Measurements from ENCODE around the gene CNOT11. TPM values are rescaled to one million over a fixed set of nuclear protein-coding genes. Genes with fewer than 3 reads are reported as not detected.

The CNOT11 gene
- total and polyA plus RNA-seq, 2 of the 13 experiments (the other 11 are each of a cell fraction or from before 2014, with no cell fraction given): 114 to 209 TPM

GRCh38 chr2:101234169-101234938 is 18.3 kb upstream of the CNOT11 start (continued):
- peak; percentile 15; the same call in 1 of the 2 replicates for TF ChIP-seq ZBTB33 (CRISPR knock-in tag; IDR thresholded peaks at IDR 0.05)
- TF ChIP-seq ZNF280D (CRISPR knock-in tag; IDR thresholded peaks at IDR 0.05): peak; percentile 80
- TF ChIP-seq ZNF792 (CRISPR knock-in tag; IDR thresholded peaks at IDR 0.05): 0 out of 2 replicates have a peak, but pooled peaks have one; percentile 22
- TF ChIP-seq PAWR (CRISPR knock-in tag; IDR thresholded peaks at IDR 0.05; ENCODE audit: borderline replicate concordance): no peak
- no peak for TF ChIP-seq ZBTB1 (CRISPR knock-in tag; IDR thresholded peaks at IDR 0.05; ENCODE audit: borderline replicate concordance)
- TF ChIP-seq HNRNPLL (IDR thresholded peaks at IDR 0.05; ENCODE audit: low read depth, low read length, poor library complexity, severe bottlenecking): no peak
- TF ChIP-seq EZH2 (conservative IDR thresholded peaks at IDR 0.05; ENCODE audit: low read depth, low read length): no peak
- no peak; the same call in 1 of the 2 replicates for TF ChIP-seq ZFY (CRISPR knock-in tag; IDR thresholded peaks at IDR 0.05)
- no peak for TF ChIP-seq RBM39 (IDR thresholded peaks at IDR 0.05; ENCODE audit: low read depth, low read length, poor library complexity, severe bottlenecking)
- TF ChIP-seq ZNF136 (CRISPR knock-in tag; IDR thresholded peaks at IDR 0.05; ENCODE audit: low read depth): no peak
- TF ChIP-seq NCOA2 (CRISPR knock-in tag; IDR thresholded peaks at IDR 0.05): peak; percentile 77; the same call in 1 of the 2 replicates
- peak; percentile 78 for TF ChIP-seq CEBPG (CRISPR knock-in tag; IDR thresholded peaks at IDR 0.05)
- TF ChIP-seq ZNF75D (CRISPR knock-in tag; IDR thresholded peaks at IDR 0.05; ENCODE audit: borderline replicate concordance): no peak
- no peak for TF ChIP-seq PBX3 (CRISPR knock-in tag; IDR thresholded peaks at IDR 0.05; ENCODE audit: borderline replicate concordance)
- peak; percentile 49; the same call in 1 of the 2 replicates for TF ChIP-seq ETV5 (CRISPR knock-in tag; IDR thresholded peaks at IDR 0.05; ENCODE audit: borderline replicate concordance)
- no peak for TF ChIP-seq ZFP36L2 (CRISPR knock-in tag; IDR thresholded peaks at IDR 0.05)
- no peak for TF ChIP-seq ZFP91 (CRISPR knock-in tag; IDR thresholded peaks at IDR 0.05; ENCODE audit: borderline replicate concordance)
- TF ChIP-seq MED1 (CRISPR knock-in tag; IDR thresholded peaks at IDR 0.05): peak; percentile 95
- no peak for TF ChIP-seq ZNF101 (CRISPR knock-in tag; IDR thresholded peaks at IDR 0.05; ENCODE audit: borderline replicate concordance, low read depth)
- TF ChIP-seq SRF (IDR thresholded peaks at IDR 0.05; ENCODE audit: low read depth, low read length): no peak
- no peak for TF ChIP-seq MBD4 (IDR thresholded peaks at IDR 0.05; ENCODE audit: borderline replicate concordance, low read length)

Measured in HepG2 (cell line).